ENCODE data around the gene ABI2.

- no peak for TF ChIP-seq CTCF (IDR thresholded peaks at IDR 0.05)
- no peak for TF ChIP-seq POLR2A (IDR thresholded peaks at IDR 0.05)
These were observed 2.2 kb downstream of the ABI2 start for GRCh38 chr2:203330434-203330833.
